Epithelial cell of proximal tubule (primary cell): ENCODE measurements around the gene ARMC9. TPM values are rescaled to one million over a fixed set of nuclear protein-coding genes. Genes with fewer than 3 reads are reported as not detected.

Experiments used
- DNase-seq: peaks from one replicate; pipeline ENCODE4 v3.0.0-alpha.2; 2011; ENCODE audit warnings: low read depth
- H3K4me3 ChIP-seq: 2 replicates; pipeline ENCODE4 v1.5.1; 2011; ENCODE audit warnings: low read depth, mild to moderate bottlenecking, low read length
- total RNA-seq: library from RNA; depleted of rRNA; stranded (reverse); fragments of >200 nt; gene quantifications from 2 replicates; pipeline ENCODE4 v1.2.3, GENCODE V29; 2015
- TF ChIP-seq, protein P1 (sequence below): conservative IDR thresholded peaks from 2 replicates; pipeline ENCODE4 v1.5.1; 2012; ENCODE audit warnings: low read depth, mild to moderate bottlenecking, low read length

The ARMC9 gene
- total RNA-seq, 1 donor from 2014 or later, result 12.6 TPM

DNA sequence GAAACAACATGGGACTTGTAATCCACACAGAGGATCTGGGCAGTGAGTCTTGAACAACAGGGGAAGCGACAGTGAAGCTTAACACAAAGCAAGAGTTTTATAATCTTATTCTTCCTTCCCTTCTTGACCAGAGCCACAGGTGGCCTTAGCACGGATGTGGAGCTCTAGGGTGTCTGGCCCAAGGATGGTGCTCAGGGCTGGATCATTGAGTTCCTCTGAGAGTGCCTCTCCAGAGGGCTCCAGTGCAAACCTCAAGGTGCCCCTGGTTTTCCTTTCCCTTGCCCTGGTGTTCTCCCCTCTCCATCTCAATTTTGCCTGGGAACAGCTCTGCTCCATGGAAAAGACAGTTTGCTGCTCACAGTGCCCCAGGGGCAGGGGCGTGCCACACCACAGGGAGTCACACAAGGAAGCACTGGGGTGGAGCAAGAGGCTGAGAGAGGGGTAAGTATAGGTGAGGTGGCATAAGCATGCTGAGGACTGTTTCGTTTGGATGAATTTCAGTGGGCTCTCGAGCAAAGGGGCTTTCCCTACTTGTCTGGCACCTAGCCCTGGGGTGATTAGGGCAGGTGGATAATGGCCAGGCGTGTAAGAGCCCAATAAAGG, 108.5 kb downstream of the ARMC9 start:
- TF ChIP-seq, protein P1, sequence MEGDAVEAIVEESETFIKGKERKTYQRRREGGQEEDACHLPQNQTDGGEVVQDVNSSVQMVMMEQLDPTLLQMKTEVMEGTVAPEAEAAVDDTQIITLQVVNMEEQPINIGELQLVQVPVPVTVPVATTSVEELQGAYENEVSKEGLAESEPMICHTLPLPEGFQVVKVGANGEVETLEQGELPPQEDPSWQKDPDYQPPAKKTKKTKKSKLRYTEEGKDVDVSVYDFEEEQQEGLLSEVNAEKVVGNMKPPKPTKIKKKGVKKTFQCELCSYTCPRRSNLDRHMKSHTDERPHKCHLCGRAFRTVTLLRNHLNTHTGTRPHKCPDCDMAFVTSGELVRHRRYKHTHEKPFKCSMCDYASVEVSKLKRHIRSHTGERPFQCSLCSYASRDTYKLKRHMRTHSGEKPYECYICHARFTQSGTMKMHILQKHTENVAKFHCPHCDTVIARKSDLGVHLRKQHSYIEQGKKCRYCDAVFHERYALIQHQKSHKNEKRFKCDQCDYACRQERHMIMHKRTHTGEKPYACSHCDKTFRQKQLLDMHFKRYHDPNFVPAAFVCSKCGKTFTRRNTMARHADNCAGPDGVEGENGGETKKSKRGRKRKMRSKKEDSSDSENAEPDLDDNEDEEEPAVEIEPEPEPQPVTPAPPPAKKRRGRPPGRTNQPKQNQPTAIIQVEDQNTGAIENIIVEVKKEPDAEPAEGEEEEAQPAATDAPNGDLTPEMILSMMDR, result no peak
- no peak for DNase-seq
- no peak overlapping the region for H3K4me3 ChIP-seq

DNA sequence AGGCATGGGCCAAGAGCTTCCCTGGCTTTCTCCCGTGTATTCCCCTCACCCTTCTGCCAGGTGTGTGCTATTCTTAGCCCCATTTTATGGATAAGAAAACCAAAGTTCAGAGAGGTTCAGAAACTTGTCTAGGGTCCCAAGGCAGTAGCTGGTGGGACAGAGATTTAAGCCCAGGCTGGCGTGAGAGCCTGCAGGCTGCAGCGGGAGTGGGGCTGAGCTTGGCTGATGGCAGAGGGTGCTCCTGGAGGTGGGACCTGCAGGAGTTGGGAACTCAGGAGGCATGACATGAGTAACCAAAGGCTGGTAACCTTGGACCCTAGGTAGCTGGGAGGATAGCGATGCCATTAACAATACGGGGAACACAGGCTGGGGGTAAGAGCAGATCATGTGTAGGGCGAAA, 109.8 kb downstream of the ARMC9 start:
- H3K4me3 ChIP-seq, result no peak overlapping the region
- DNase-seq, result no peak
- TF ChIP-seq, protein P1, result no peak

DNA sequence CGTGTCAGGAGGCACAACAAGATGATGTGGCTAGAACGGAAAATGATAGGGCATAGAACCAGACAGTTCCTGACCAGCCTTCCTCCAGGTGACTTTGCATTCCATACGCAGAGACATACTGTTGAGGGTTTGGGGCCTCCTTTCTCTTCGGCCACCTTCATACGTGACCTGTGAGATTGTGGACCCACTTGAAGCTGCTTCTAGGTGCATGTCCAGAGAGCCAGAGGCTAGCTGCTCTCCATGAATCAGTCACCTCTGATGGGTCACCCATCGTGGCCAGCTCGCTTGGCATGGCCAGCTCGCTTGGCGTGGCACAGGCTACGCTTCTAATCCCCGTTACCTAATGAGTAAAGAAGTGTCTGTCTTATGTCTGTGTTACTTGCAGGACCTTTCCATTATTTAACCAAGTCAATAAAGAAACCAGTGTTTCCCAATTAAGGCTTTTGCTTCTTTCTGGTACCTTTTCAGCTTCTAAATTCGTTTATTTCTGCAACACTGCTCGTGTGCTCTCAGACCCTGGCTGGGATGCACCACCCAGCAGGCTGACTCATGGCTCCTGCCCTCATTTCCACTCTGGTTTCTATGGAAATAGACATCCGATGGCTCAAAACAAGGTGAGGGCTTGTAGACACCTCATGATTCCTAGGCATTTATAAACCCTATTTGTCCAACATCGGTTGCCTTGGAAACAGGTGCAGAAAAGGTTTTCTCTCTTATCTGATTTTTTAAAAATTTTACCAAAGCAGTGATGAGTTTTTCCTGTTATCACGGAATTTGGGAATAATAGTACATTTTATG, 110.4 kb downstream of the ARMC9 start:
- peak; percentile 78 for DNase-seq
- no peak overlapping the region for H3K4me3 ChIP-seq
- TF ChIP-seq, protein P1, result no peak

DNA sequence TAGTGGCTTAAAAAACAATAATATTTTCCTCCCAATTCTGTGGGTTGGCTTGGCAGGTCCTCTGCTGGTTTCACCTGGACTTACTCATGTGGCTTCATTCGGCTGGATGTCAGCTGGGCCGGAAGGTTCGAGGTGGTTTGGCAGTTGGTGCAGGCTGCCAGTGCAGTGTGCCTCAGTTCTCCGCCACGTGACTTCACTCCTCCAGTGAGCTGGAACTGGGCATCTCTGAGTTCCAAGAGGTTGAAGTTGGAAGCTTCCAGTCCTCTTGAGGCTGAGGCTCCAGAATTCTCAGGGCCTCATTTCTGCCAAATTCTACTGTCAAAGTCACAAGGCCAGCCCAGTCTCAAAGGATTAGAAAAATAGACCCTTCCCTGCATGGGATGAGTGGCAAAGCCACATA, 113.6 kb downstream of the ARMC9 start:
- TF ChIP-seq, protein P1, result no peak
- H3K4me3 ChIP-seq, result no peak overlapping the region
- DNase-seq, result no peak

DNA sequence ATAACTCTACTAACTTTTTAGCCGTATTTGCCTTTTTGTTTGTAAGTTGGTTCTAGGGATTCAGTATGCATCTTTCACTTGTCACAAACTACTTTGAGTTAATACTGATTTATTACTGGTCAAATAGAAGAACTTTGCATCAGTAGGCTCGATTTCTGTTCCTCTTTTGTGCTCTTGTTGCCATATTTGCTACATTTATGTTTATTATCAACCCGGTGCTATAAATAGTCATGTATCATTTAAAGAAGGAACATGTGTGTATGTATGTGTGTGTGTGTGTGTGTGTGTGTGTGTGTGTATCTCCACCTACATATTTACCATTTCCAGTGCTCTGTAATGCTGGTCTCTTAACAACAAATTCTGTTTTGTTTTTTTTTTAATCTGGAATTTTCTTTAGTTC, 117.5 kb downstream of the ARMC9 start:
- no peak overlapping the region for H3K4me3 ChIP-seq
- TF ChIP-seq, protein P1, result no peak
- DNase-seq, result no peak

DNA sequence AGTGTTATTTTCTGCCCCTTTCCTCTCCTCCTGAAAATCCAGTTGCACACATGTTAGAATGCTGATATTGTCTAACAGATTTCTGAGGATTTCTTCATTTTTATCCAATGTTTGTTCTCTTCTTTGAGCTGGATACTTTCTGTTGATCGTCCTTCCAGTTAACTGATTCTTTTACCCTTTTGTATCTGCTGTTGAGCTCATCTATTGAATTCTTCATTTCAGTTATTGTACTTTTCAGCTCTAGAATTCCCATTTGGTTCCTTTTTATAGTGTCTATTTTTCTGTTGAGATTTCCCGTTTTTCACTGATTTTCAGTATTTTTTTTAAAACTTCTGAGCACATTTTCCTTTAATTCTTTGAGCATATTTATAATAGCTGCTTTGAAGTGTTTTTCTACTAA, 119.1 kb downstream of the ARMC9 start:
- no peak for DNase-seq
- H3K4me3 ChIP-seq, result no peak overlapping the region
- TF ChIP-seq, protein P1, result no peak
